Measurements from ENCODE around the gene ISLR2. TPM values are rescaled to one million over a fixed set of nuclear protein-coding genes. Genes with fewer than 3 reads are reported as not detected.

ISLR2 gene
- total RNA-seq, result under 0.01 and 0.28 TPM in 2 replicates

GRCh38 chr15:74130155-74130848 is at the start of gene ISLR2:
Gene ISLR2, plus strand, starts transcription at chr15:74130586. Its CDS starts 2,169 bp downstream, at chr15:74132755.

GRCh38 chr15:74082450-74082849 is 47.9 kb upstream of the ISLR2 start, which contains the start of gene GOLGA6A:
Gene GOLGA6A, minus strand, starts transcription at chr15:74082550. Its CDS starts 41 bp downstream, at chr15:74082509.

GRCh38 chr15:74173380-74174218 is 43.2 kb downstream of the ISLR2 start, which contains the start of gene ISLR:
Gene ISLR, plus strand, starts transcription at chr15:74173710. Its CDS starts 1,149 bp downstream, at chr15:74174859.

Other genes starting within 250 kb of the ISLR2 start
- gene LOXL1, start 204.1 kb upstream of the ISLR2 start, total RNA-seq, result 55.9 and 65.4 TPM in 2 replicates
- 11.1 and 12.5 TPM in 2 replicates for gene STOML1, start 138.3 kb upstream of the ISLR2 start, total RNA-seq
- 17.2 and 21.2 TPM in 2 replicates for gene PML, start 135.9 kb upstream of the ISLR2 start, total RNA-seq
- gene GOLGA6A, start 48.0 kb upstream of the ISLR2 start, total RNA-seq, result 0.14 TPM in 1 of 2 replicates, not detected in the other
- 79.9 and 157 TPM in 2 replicates for gene ISLR, start 43.1 kb downstream of the ISLR2 start, total RNA-seq
- 4.8 and 8.5 TPM in 2 replicates for gene STRA6, start 72.2 kb downstream of the ISLR2 start, total RNA-seq
- gene CCDC33, start 105.7 kb downstream of the ISLR2 start, total RNA-seq, result 0.14 TPM in 1 of 2 replicates, not detected in the other
- 1.1 and 1.4 TPM in 2 replicates for gene CYP11A1, start 237.1 kb downstream of the ISLR2 start, total RNA-seq

All from smooth muscle cell of bladder (primary cell).